ENCODE measurements around the gene TPRA1. TPM values are rescaled to one million over a fixed set of nuclear protein-coding genes. Genes with fewer than 3 reads are reported as not detected.

The TPRA1 gene
- total RNA-seq, 2 experiments from 2014 or later = 15.1 to 15.9 TPM

Small RNAs within 50 kb of the gene (microRNA-seq; reads per million reads assigned to microRNA genes)
- gene MIR6825 (ENCODE audit: borderline microRNAs expressed, borderline replicate concordance) = not detected
- gene MIR7976 (ENCODE audit: borderline microRNAs expressed, borderline replicate concordance) = 10.4 reads per million, percentile 23 among the genes with 10 or more reads in this experiment

Other genes starting within 250 kb of the TPRA1 start
- gene MCM2, start 7.7 kb upstream of the TPRA1 start, total RNA-seq = 100 to 1,000 TPM; 250 to 259 TPM
- 1 to 10 TPM in 1 of 2 experiments, under 1 TPM in 1; 0.98 to 1.1 TPM for gene PODXL2, start 38.5 kb upstream of the TPRA1 start, total RNA-seq
- gene ABTB1, start 82.2 kb upstream of the TPRA1 start, total RNA-seq = 10 to 100 TPM; 10.6 to 13.5 TPM
- under 1 TPM; 0.14 to 0.25 TPM for gene MGLL, start 231.8 kb upstream of the TPRA1 start, total RNA-seq

Data from activated naive CD4-positive, alpha-beta T cell treated with anti-CD3 and anti-CD28 coated beads for 36 hours (primary cell).